ENCODE measurements around the gene STXBP5.
"Not testable (repeated sequence)": the region's sequence is repeated elsewhere in the genome, so short reads cannot be mapped to it uniquely, and the experiment has no call there.

Gene STXBP5

GRCh38 chr6:147380841-147381240, 176.6 kb downstream of the STXBP5 start:
- peaks cover 15% of the 10 kb centered on the region for H3K36me3 Mint-ChIP-seq (ENCODE audit: insufficient read depth)
- H3K4me1 Mint-ChIP-seq (ENCODE audit: low read depth in 2 of 2); H3K27me3 Mint-ChIP-seq; H3K9me3 Mint-ChIP-seq; H3K4me3 Mint-ChIP-seq; DNase-seq; ATAC-seq (replicated peaks): not testable (repeated sequence)
- H3K27ac Mint-ChIP-seq, result peak overlapping the region in 1 of 2 donors; percentile 60

- Mint-ChIP-seq H3K36me3 (ENCODE audit: insufficient read depth) (peaks cover 12% of the 10 kb centered on the region), H3K9me3 (no peaks in the 10 kb centered on the region), H3K27ac (peak overlapping the region in 1 of 2 donors; percentile 47), H3K4me1 (ENCODE audit: low read depth in 2 of 2) (no peaks in the 10 kb centered on the region), H3K27me3 (no peaks in the 10 kb centered on the region), H3K4me3 (no peak overlapping the region)
- ATAC-seq (replicated peaks) (no peak), DNase-seq (no peak)
Measured at GRCh38 chr6:147381712-147382111, 177.5 kb downstream of the STXBP5 start.

GRCh38 chr6:147382945-147383554, 178.8 kb downstream of the STXBP5 start:
- Mint-ChIP-seq H3K36me3 (ENCODE audit: insufficient read depth) (peaks cover 12% of the 10 kb centered on the region), H3K27ac (no peak overlapping the region), H3K4me3 (no peak overlapping the region), H3K4me1 (ENCODE audit: low read depth in 2 of 2) (no peaks in the 10 kb centered on the region), H3K27me3 (no peaks in the 10 kb centered on the region), H3K9me3 (no peaks in the 10 kb centered on the region)
- ATAC-seq (replicated peaks) (no peak), DNase-seq (no peak)

- no peak overlapping the region for H3K27ac Mint-ChIP-seq
- DNase-seq (no peak), ATAC-seq (replicated peaks) (no peak)
- no peaks in the 10 kb centered on the region for H3K27me3 Mint-ChIP-seq
- no peaks in the 10 kb centered on the region for H3K9me3 Mint-ChIP-seq
- no peaks in the 10 kb centered on the region for H3K4me1 Mint-ChIP-seq (ENCODE audit: low read depth in 2 of 2)
- H3K4me3 Mint-ChIP-seq, result no peak overlapping the region
- H3K36me3 Mint-ChIP-seq (ENCODE audit: insufficient read depth), result peaks cover 12% of the 10 kb centered on the region
Measured at GRCh38 chr6:147384029-147384428, 179.8 kb downstream of the STXBP5 start.

- H3K9me3 Mint-ChIP-seq, result no peaks in the 10 kb centered on the region
- no peaks in the 10 kb centered on the region for H3K27me3 Mint-ChIP-seq
- H3K36me3 Mint-ChIP-seq (ENCODE audit: insufficient read depth), result peaks cover 11% of the 10 kb centered on the region
- no peak overlapping the region for H3K27ac Mint-ChIP-seq
- no peak for DNase-seq
- ATAC-seq (replicated peaks), result no peak
- no peak overlapping the region for H3K4me3 Mint-ChIP-seq
- no peaks in the 10 kb centered on the region for H3K4me1 Mint-ChIP-seq (ENCODE audit: low read depth in 2 of 2)
Measured at GRCh38 chr6:147384737-147385710, 180.8 kb downstream of the STXBP5 start.

GRCh38 chr6:147389463-147389862, 185.2 kb downstream of the STXBP5 start:
- Mint-ChIP-seq H3K27ac (no peak overlapping the region), H3K4me1 (ENCODE audit: low read depth in 2 of 2) (peaks cover 2 to 15% of the 10 kb centered on the region in 2 donors), H3K36me3 (ENCODE audit: insufficient read depth) (peaks cover 7% of the 10 kb centered on the region), H3K9me3 (no peaks in the 10 kb centered on the region), H3K4me3 (no peak overlapping the region), H3K27me3 (no peaks in the 10 kb centered on the region)
- DNase-seq (no peak), ATAC-seq (replicated peaks) (no peak)

GRCh38 chr6:147390909-147391536, 186.8 kb downstream of the STXBP5 start:
- Mint-ChIP-seq H3K36me3 (ENCODE audit: insufficient read depth) (no peaks in the 10 kb centered on the region), H3K9me3 (no peaks in the 10 kb centered on the region), H3K27ac (peak overlapping the region in 1 of 2 donors; percentile 81), H3K27me3 (no peaks in the 10 kb centered on the region), H3K4me3 (no peak overlapping the region), H3K4me1 (ENCODE audit: low read depth in 2 of 2) (peaks cover 2 to 15% of the 10 kb centered on the region in 2 donors)
- DNase-seq (no peak), ATAC-seq (replicated peaks) (no peak)

- H3K27ac Mint-ChIP-seq, result peak overlapping the region in 1 of 2 donors; percentile 81
- H3K27me3 Mint-ChIP-seq, result peaks cover 0 to 4% of the 10 kb centered on the region in 2 donors
- H3K4me1 Mint-ChIP-seq (ENCODE audit: low read depth in 2 of 2), result peaks cover 4 to 15% of the 10 kb centered on the region in 2 donors
- no peak for DNase-seq
- no peaks in the 10 kb centered on the region for H3K9me3 Mint-ChIP-seq
- no peaks in the 10 kb centered on the region for H3K36me3 Mint-ChIP-seq (ENCODE audit: insufficient read depth)
- no peak for ATAC-seq (replicated peaks)
- H3K4me3 Mint-ChIP-seq, result no peak overlapping the region
Measured at GRCh38 chr6:147392917-147393625, 188.9 kb downstream of the STXBP5 start.

- peak overlapping the region in 1 of 2 donors; percentile 38 for H3K27ac Mint-ChIP-seq
- H3K9me3 Mint-ChIP-seq, result no peaks in the 10 kb centered on the region
- ATAC-seq (replicated peaks) (no peak), DNase-seq (no peak)
- no peak overlapping the region for H3K4me3 Mint-ChIP-seq
- H3K27me3 Mint-ChIP-seq, result peaks cover 0 to 4% of the 10 kb centered on the region in 2 donors
- H3K36me3 Mint-ChIP-seq (ENCODE audit: insufficient read depth), result no peaks in the 10 kb centered on the region
- peaks cover 4 to 15% of the 10 kb centered on the region in 2 donors for H3K4me1 Mint-ChIP-seq (ENCODE audit: low read depth in 2 of 2)
Measured at GRCh38 chr6:147395158-147395557, 190.9 kb downstream of the STXBP5 start.

- ATAC-seq (replicated peaks), result no peak
- DNase-seq, result no peak
- peaks cover 0 to 4% of the 10 kb centered on the region in 2 donors for H3K27me3 Mint-ChIP-seq
- no peak overlapping the region for H3K27ac Mint-ChIP-seq
- H3K4me1 Mint-ChIP-seq (ENCODE audit: low read depth in 2 of 2), result peaks cover 4 to 10% of the 10 kb centered on the region in 2 donors
- no peak overlapping the region for H3K4me3 Mint-ChIP-seq
- no peaks in the 10 kb centered on the region for H3K36me3 Mint-ChIP-seq (ENCODE audit: insufficient read depth)
- H3K9me3 Mint-ChIP-seq, result peaks cover 0 to 4% of the 10 kb centered on the region in 2 donors
Measured at GRCh38 chr6:147397306-147397705, 193.1 kb downstream of the STXBP5 start.

- H3K4me1 Mint-ChIP-seq (ENCODE audit: low read depth in 2 of 2), result peaks cover 0 to 2% of the 10 kb centered on the region in 2 donors
- H3K27me3 Mint-ChIP-seq, result peaks cover 0 to 9% of the 10 kb centered on the region in 2 donors
- H3K27ac Mint-ChIP-seq, result no peak overlapping the region
- no peaks in the 10 kb centered on the region for H3K36me3 Mint-ChIP-seq (ENCODE audit: insufficient read depth)
- H3K9me3 Mint-ChIP-seq, result peaks cover 0 to 4% of the 10 kb centered on the region in 2 donors
- DNase-seq (no peak), ATAC-seq (replicated peaks) (no peak)
- H3K4me3 Mint-ChIP-seq, result no peak overlapping the region
Measured at GRCh38 chr6:147400968-147401367, 196.8 kb downstream of the STXBP5 start.

- ATAC-seq (replicated peaks) (no peak), DNase-seq (no peak)
- H3K4me3 Mint-ChIP-seq, result no peak overlapping the region
- peaks cover 0 to 9% of the 10 kb centered on the region in 2 donors for H3K27me3 Mint-ChIP-seq
- H3K27ac Mint-ChIP-seq, result no peak overlapping the region
- H3K36me3 Mint-ChIP-seq (ENCODE audit: insufficient read depth), result no peaks in the 10 kb centered on the region
- H3K4me1 Mint-ChIP-seq (ENCODE audit: low read depth in 2 of 2), result no peaks in the 10 kb centered on the region
- peaks cover 0 to 4% of the 10 kb centered on the region in 2 donors for H3K9me3 Mint-ChIP-seq
Measured at GRCh38 chr6:147401779-147402178, 197.6 kb downstream of the STXBP5 start.

- DNase-seq (no peak), ATAC-seq (replicated peaks) (no peak)
- Mint-ChIP-seq H3K9me3 (no peaks in the 10 kb centered on the region), H3K36me3 (ENCODE audit: insufficient read depth) (no peaks in the 10 kb centered on the region), H3K27ac (no peak overlapping the region), H3K27me3 (peaks cover 14 to 17% of the 10 kb centered on the region in 2 donors), H3K4me1 (ENCODE audit: low read depth in 2 of 2) (no peaks in the 10 kb centered on the region), H3K4me3 (no peak overlapping the region)
Measured at GRCh38 chr6:147406783-147407182, 202.6 kb downstream of the STXBP5 start.
